ENCODE results near the gene PPP1R37. TPM values are rescaled to one million over a fixed set of nuclear protein-coding genes. Genes with fewer than 3 reads are reported as not detected.

PPP1R37 gene
- total RNA-seq, 1 donor: 53.6 TPM

DNA sequence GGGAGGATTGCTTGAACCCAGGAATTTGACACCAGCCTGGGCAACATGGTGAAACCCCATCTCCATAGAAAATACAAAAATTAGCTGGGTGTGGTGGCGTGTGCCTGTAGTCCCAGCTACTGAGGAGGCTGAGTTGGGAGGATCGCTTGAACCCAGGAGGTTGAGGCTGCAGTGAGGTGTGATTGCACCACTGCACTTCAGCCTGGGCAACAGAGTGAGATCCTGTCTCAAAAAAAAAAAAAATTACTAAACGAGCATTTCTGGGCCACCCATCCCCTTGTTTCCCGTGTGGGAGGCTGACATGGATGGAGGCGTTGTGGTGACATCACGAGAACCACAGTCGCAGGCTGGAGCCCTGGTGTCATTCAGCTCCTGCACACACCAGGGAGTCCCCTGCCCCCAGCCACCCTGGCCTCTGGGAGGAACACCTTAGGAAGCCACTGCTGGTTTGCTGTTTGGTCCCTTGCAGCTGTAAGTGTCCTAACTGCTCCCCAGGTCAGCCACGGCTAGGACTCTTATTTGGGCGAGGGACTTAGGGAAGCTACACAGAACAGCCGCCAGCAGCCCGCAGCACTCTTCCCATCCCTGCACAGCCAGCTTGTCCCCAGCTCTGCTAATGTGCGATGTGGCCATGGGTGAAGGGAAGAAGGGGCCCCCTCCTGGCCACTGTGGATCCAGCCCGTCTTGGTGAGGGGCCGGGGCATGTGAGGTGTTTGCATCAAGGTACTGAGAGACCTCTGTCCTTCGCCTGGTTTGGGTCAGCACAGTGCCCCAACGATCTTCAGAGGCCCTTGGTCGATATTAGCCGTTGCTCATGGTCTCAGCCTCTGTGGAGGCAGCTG is 55.1 kb downstream of the PPP1R37 start:
- Histone ChIP-seq H2AFZ (ENCODE audit: low read length) (no peak overlapping the region), H3K27me3 (ENCODE audit: insufficient read depth, low read length) (peaks cover 19% of the 10 kb centered on the region), H3K79me2 (ENCODE audit: insufficient read depth, low read length) (no peaks in the 10 kb centered on the region), H3K27ac (ENCODE audit: low read depth, low read length) (no peak overlapping the region), H4K20me1 (ENCODE audit: insufficient read depth, low read length) (peaks cover 21% of the 10 kb centered on the region), H3K4me2 (ENCODE audit: insufficient read depth, low read length) (no peak overlapping the region), H3K36me3 (ENCODE audit: insufficient read depth, low read length) (peaks cover 15% of the 10 kb centered on the region), H3K4me3 (ENCODE audit: insufficient read depth, low read length) (no peak overlapping the region), H3K4me1 (ENCODE audit: insufficient read depth, low read length) (peaks cover 6% of the 10 kb centered on the region), H3K9me3 (ENCODE audit: low read depth, low read length) (no peaks in the 10 kb centered on the region)
- TF ChIP-seq, protein P1, sequence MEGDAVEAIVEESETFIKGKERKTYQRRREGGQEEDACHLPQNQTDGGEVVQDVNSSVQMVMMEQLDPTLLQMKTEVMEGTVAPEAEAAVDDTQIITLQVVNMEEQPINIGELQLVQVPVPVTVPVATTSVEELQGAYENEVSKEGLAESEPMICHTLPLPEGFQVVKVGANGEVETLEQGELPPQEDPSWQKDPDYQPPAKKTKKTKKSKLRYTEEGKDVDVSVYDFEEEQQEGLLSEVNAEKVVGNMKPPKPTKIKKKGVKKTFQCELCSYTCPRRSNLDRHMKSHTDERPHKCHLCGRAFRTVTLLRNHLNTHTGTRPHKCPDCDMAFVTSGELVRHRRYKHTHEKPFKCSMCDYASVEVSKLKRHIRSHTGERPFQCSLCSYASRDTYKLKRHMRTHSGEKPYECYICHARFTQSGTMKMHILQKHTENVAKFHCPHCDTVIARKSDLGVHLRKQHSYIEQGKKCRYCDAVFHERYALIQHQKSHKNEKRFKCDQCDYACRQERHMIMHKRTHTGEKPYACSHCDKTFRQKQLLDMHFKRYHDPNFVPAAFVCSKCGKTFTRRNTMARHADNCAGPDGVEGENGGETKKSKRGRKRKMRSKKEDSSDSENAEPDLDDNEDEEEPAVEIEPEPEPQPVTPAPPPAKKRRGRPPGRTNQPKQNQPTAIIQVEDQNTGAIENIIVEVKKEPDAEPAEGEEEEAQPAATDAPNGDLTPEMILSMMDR (IDR thresholded peaks at IDR 0.05; ENCODE audit: extremely low read depth, low read depth, low read length): no peak
- DNase-seq (ENCODE audit: insufficient read length, low spot score, missing footprints): peak; percentile 63

DNA sequence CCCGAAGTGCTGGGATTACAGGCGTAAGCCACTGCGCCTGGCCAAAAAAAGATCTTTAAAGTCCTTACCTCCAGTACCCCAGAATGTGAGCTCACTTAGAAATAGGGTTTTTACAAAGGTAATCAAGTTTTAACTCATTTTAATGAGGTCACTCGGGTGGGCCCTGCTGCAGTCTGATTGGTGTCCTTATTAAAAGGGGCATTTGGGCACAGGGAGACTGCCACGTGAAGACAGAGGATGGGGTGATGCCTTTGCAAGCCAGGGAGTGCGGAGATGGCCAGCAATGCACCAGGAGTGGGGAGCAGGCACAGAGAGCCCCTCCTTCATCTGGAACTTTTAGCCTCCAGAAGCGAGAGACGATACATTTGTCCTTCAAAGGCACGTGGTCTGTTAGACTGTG is 56.1 kb downstream of the PPP1R37 start:
- no peak overlapping the region for H2AFZ ChIP-seq (ENCODE audit: low read length)
- peaks cover 16% of the 10 kb centered on the region for H4K20me1 ChIP-seq (ENCODE audit: insufficient read depth, low read length)
- peaks cover 17% of the 10 kb centered on the region for H3K4me1 ChIP-seq (ENCODE audit: insufficient read depth, low read length)
- no peak overlapping the region for H3K27ac ChIP-seq (ENCODE audit: low read depth, low read length)
- H3K4me3 ChIP-seq (ENCODE audit: insufficient read depth, low read length): no peak overlapping the region
- no peaks in the 10 kb centered on the region for H3K79me2 ChIP-seq (ENCODE audit: insufficient read depth, low read length)
- H3K4me2 ChIP-seq (ENCODE audit: insufficient read depth, low read length): no peak overlapping the region
- TF ChIP-seq, protein P1 (IDR thresholded peaks at IDR 0.05; ENCODE audit: extremely low read depth, low read depth, low read length): no peak
- H3K27me3 ChIP-seq (ENCODE audit: insufficient read depth, low read length): peaks cover 24% of the 10 kb centered on the region
- DNase-seq (ENCODE audit: insufficient read length, low spot score, missing footprints): peak; percentile 61
- no peaks in the 10 kb centered on the region for H3K9me3 ChIP-seq (ENCODE audit: low read depth, low read length)
- H3K36me3 ChIP-seq (ENCODE audit: insufficient read depth, low read length): peaks cover 8% of the 10 kb centered on the region

DNA sequence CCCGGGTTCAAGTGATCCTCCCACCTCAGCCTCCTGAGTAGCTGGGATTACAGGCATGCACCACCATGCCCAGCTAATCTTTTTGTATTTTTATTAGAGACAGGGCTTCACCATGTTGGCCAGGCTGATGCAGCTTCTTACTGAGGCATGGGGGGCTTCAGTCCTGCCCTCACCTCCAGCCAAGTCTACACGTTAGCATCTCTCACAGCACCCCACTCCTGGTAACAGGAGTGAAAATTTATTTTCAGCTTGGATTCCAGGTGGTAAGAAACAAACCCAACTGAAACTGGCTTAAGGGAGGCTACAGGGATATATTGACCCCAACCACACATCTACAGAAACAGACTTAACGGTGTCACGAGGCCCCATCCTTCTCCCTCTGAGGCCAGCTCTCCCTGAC is 57.2 kb downstream of the PPP1R37 start:
- Histone ChIP-seq H3K36me3 (ENCODE audit: insufficient read depth, low read length) (peaks cover 8% of the 10 kb centered on the region), H3K79me2 (ENCODE audit: insufficient read depth, low read length) (no peaks in the 10 kb centered on the region), H3K4me1 (ENCODE audit: insufficient read depth, low read length) (peaks cover 20% of the 10 kb centered on the region), H3K4me3 (ENCODE audit: insufficient read depth, low read length) (no peak overlapping the region), H4K20me1 (ENCODE audit: insufficient read depth, low read length) (peaks cover 16% of the 10 kb centered on the region), H3K27ac (ENCODE audit: low read depth, low read length) (no peak overlapping the region), H3K9me3 (ENCODE audit: low read depth, low read length) (no peaks in the 10 kb centered on the region), H3K27me3 (ENCODE audit: insufficient read depth, low read length) (peaks cover 24% of the 10 kb centered on the region), H3K4me2 (ENCODE audit: insufficient read depth, low read length) (no peak overlapping the region), H2AFZ (ENCODE audit: low read length) (no peak overlapping the region)
- no peak for DNase-seq (ENCODE audit: insufficient read length, low spot score, missing footprints)
- TF ChIP-seq, protein P1 (IDR thresholded peaks at IDR 0.05; ENCODE audit: extremely low read depth, low read depth, low read length): no peak

DNA sequence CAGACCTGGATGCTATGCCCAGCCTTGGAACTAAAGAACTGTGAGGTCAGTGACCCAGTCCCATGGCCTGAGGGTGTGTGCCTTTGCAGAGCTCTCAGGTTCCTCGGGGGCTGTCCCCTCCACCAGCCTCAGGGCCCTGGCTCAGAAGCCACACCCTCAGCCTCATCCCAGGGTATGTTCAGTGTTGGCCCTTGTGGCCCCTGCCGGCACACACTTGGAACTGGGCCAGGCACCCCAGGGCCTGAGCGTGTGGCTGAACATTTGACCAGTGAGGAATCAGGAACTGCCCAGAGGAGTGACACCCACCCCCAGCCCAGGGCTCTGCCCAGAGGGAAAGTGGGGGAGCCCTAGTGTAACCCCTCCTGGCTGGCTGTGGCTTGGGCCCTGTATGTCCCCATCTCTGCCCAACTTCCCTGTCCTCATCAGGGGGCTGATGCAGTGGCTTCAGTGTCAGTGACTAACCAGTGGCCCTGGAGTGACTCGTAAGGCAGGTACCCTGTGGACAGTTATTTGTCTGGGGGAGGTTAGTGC is 57.8 kb downstream of the PPP1R37 start:
- TF ChIP-seq, protein P1 (IDR thresholded peaks at IDR 0.05; ENCODE audit: extremely low read depth, low read depth, low read length): no peak
- Histone ChIP-seq H3K4me3 (ENCODE audit: insufficient read depth, low read length) (no peak overlapping the region), H3K27ac (ENCODE audit: low read depth, low read length) (no peak overlapping the region), H3K27me3 (ENCODE audit: insufficient read depth, low read length) (peaks cover 24% of the 10 kb centered on the region), H3K9me3 (ENCODE audit: low read depth, low read length) (no peaks in the 10 kb centered on the region), H3K79me2 (ENCODE audit: insufficient read depth, low read length) (no peaks in the 10 kb centered on the region), H4K20me1 (ENCODE audit: insufficient read depth, low read length) (peaks cover 16% of the 10 kb centered on the region), H2AFZ (ENCODE audit: low read length) (no peak overlapping the region), H3K36me3 (ENCODE audit: insufficient read depth, low read length) (peaks cover 8% of the 10 kb centered on the region), H3K4me2 (ENCODE audit: insufficient read depth, low read length) (no peak overlapping the region), H3K4me1 (ENCODE audit: insufficient read depth, low read length) (peaks cover 20% of the 10 kb centered on the region)
- DNase-seq (ENCODE audit: insufficient read length, low spot score, missing footprints): peak; percentile 77

All from osteoblast (primary cell).